HG03060 (cell line): ENCODE measurements around the gene LAPTM4A.
"Not testable (repeated sequence)": the region's sequence is repeated elsewhere in the genome, so short reads cannot be mapped to it uniquely, and the experiment has no call there.

Experiments
- ATAC-seq: cut with Tn5 transposase; IDR thresholded peaks from one replicate; pipeline ENCODE4 v1.9.1; 2021; ENCODE audit warnings: low read depth, moderate number of reproducible peaks; ENCODE audit not compliant: unreplicated experiment

The LAPTM4A gene

GRCh38 chr2:20077411-20077940, 26.0 kb upstream of the LAPTM4A start:
- ATAC-seq: no peak

- no peak for ATAC-seq
Observed at GRCh38 chr2:20076757-20077156, 25.3 kb upstream of the LAPTM4A start.

GRCh38 chr2:20074901-20075300, 23.5 kb upstream of the LAPTM4A start:
- ATAC-seq: no peak

GRCh38 chr2:20074046-20074648, 22.7 kb upstream of the LAPTM4A start:
- not testable (repeated sequence) for ATAC-seq

- no peak for ATAC-seq
Observed at GRCh38 chr2:20073460-20073859, 22.0 kb upstream of the LAPTM4A start.

GRCh38 chr2:20072436-20073158, 21.2 kb upstream of the LAPTM4A start:
- ATAC-seq: no peak

- no peak for ATAC-seq
Observed at GRCh38 chr2:20071397-20072383, 20.3 kb upstream of the LAPTM4A start.

GRCh38 chr2:20069756-20070155, 18.3 kb upstream of the LAPTM4A start:
- no peak for ATAC-seq

GRCh38 chr2:20067992-20068584, 16.7 kb upstream of the LAPTM4A start:
- ATAC-seq: no peak

GRCh38 chr2:20065885-20066602, 14.6 kb upstream of the LAPTM4A start:
- ATAC-seq: no peak

- ATAC-seq: no peak
Observed at GRCh38 chr2:20064841-20065240, 13.4 kb upstream of the LAPTM4A start.

GRCh38 chr2:20064421-20064820, 13.0 kb upstream of the LAPTM4A start:
- no peak for ATAC-seq

GRCh38 chr2:20062615-20063545, 11.5 kb upstream of the LAPTM4A start:
- ATAC-seq: no peak

GRCh38 chr2:20061940-20062339, 10.5 kb upstream of the LAPTM4A start:
- no peak for ATAC-seq

- ATAC-seq: no peak
Observed at GRCh38 chr2:20061476-20061875, 10.0 kb upstream of the LAPTM4A start.

- no peak for ATAC-seq
Observed at GRCh38 chr2:20060106-20060505, 8.7 kb upstream of the LAPTM4A start.

- ATAC-seq: no peak
Observed at GRCh38 chr2:20057268-20057667, 5.8 kb upstream of the LAPTM4A start.

- no peak for ATAC-seq
Observed at GRCh38 chr2:20054931-20055330, 3.5 kb upstream of the LAPTM4A start.

- no peak for ATAC-seq
Observed at GRCh38 chr2:20054119-20054518, 2.7 kb upstream of the LAPTM4A start.
